Kidney (tissue), 14 donors: ENCODE measurements around the gene CFAP20DC. TPM values are rescaled to one million over a fixed set of nuclear protein-coding genes. Genes with fewer than 3 reads are reported as not detected.
"Not testable (repeated sequence)": the region's sequence is repeated elsewhere in the genome, so short reads cannot be mapped to it uniquely, and the experiment has no call there.

Source experiments
- DNase-seq, 5 donors: peaks; one replicate each; pipeline ENCODE4 v3.0.0-alpha.2; 2013 to 2020
- FAIRE-seq: peaks from 2 replicates; lab custom pipeline; 2012; peaks lifted over from hg19 to GRCh38; lab: Jason Lieb, UNC
- H3K27ac ChIP-seq, 2 donors: one replicate each; pipeline ENCODE4 v1.7.0; 2013; ENCODE audit warnings: low read depth in 2 of 2, low read length in 2 of 2, inconsistent platforms in 1 of 2
- H3K27me3 ChIP-seq: one replicate; pipeline ENCODE4 v1.7.1; 2013; ENCODE audit warnings: low read length, inconsistent platforms; ENCODE audit not compliant: control insufficient read depth, insufficient read depth
- H3K36me3 ChIP-seq, 3 donors: one replicate each; pipeline versions ENCODE4 v1.7.0 to v1.7.1; 2013; ENCODE audit warnings: low read length in 3 of 3, control low read depth in 1 of 3, inconsistent platforms in 1 of 3; ENCODE audit not compliant: insufficient read depth in 3 of 3, control insufficient read depth in 2 of 3
- H3K4me1 ChIP-seq, 3 donors: one replicate each; pipeline versions ENCODE4 v1.7.0 to v1.7.1; 2013; ENCODE audit warnings: low read length in 3 of 3, inconsistent platforms in 1 of 3, low read depth in 1 of 3; ENCODE audit not compliant: control insufficient read depth in 2 of 3, insufficient read depth in 2 of 3
- H3K4me3 ChIP-seq, 3 donors: one replicate each; pipeline versions ENCODE4 v1.7.0 to v1.8.1; 2013; ENCODE audit warnings: low read length in 3 of 3, control low read depth in 1 of 3, inconsistent platforms in 1 of 3
- H3K9ac ChIP-seq, 3 donors: one replicate each; pipeline versions ENCODE4 v1.7.0 to v1.7.1; 2013; ENCODE audit warnings: low read length in 3 of 3, control low read depth in 1 of 3, inconsistent platforms in 1 of 3
- H3K9me3 ChIP-seq, 3 donors: one replicate each; pipeline versions ENCODE4 v1.7.0 to v1.7.1; 2013; ENCODE audit warnings: low read length in 3 of 3, control low read depth in 1 of 3, inconsistent platforms in 1 of 3; ENCODE audit not compliant: control insufficient read depth in 2 of 3, insufficient read depth in 1 of 3
- CTCF ChIP-seq: IDR thresholded peaks from 3 replicates; pipeline ENCODE4 v1.5.1; 2012; ENCODE audit warnings: mild to moderate bottlenecking, moderate library complexity, borderline replicate concordance; ENCODE audit not compliant: insufficient read depth; ENCODE audit errors: extremely low read depth
- intact Hi-C: fragments of 100-400 bp; cut with DNase I; formaldehyde crosslinking; loops from one replicate; pipeline ENCODE4 v1.11.1; 2022
- polyA plus RNA-seq: library from polyadenylated mRNA; stranded (reverse); fragments of 350-450 nt; fragmentation: Illumina TruSeq; extraction: RNeasy Lipid Tissue Mini Kit (QIAGEN cat#74804); gene quantifications from one replicate; pipeline ENCODE4 v1.2.3, GENCODE V29; 2014; ENCODE audit warnings: low read depth, low replicate concordance; ENCODE audit not compliant: insufficient read depth
- total RNA-seq: library from RNA; stranded (reverse); fragmentation: NEBNext Ultra II Directional; extraction: Animal tissue kit (Norgen Biotek cat#: 25700); gene quantifications from one replicate; pipeline ENCODE4 v1.2.1, GENCODE V29; 2021
- donor health status: control.
- donor health status: control.
- donor health status: control.
- donor health status: control.
- donor health status: control.
- donor health status: DM: yes; HTN: yes; CAD: no.
- donor health status: Normal renal cell carcinoma (clear cell type).

Gene CFAP20DC
- total and polyA plus RNA-seq, 2 donors from 2014 or later: 0.73 to 3.2 TPM

DNA sequence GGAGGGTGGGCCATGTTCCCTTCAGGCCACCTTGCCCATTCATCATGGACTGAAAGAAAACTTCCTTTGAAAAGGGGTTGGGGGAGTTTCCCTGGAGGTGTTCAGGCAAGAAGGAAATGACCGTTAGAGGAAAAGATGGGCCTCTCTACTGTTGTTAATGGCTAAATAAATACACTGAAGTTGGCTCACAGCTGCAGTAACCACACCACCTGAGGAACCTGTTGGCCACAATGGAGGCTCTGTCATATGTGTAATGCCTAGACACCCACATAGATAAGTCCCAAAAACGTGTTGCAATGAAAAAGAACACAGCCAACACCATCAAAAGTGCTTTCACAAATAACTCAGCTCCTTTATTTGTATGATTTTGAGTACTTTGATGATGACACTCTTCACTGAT lies 345.1 kb downstream of the CFAP20DC start:
- Histone ChIP-seq H3K4me1 (peaks cover 0 to 2% (median 0%) of the 10 kb centered on the region in 3 donors), H3K36me3 (no peaks in the 10 kb centered on the region), H3K27ac (no peak overlapping the region), H3K4me3 (no peak overlapping the region), H3K9me3 (no peaks in the 10 kb centered on the region), H3K9ac (no peak overlapping the region), H3K27me3 (no peaks in the 10 kb centered on the region)
- DNase-seq (no peak), FAIRE-seq (no peak)
- TF ChIP-seq CTCF: no peak
- intact Hi-C loops: no loop called here

DNA sequence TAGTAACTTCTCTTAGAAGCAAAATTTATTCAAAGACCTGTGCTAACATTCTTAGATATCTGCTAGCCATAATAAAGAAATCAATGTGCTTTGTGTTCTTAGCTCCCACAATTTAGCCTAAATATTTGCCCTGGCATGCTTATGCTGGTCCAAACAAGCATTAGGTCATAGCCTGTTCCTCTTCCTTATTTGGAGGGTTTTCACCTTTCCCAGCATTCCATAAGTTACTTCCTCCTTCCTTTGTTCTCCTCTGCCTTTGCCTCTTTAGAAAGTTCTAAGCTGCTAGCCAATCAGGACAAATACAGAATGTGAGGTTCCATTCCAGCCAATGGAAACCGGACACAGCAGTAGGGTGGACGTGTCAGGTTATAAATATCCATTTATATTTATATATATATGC lies 345.5 kb downstream of the CFAP20DC start:
- H3K36me3 ChIP-seq, intact Hi-C loops, FAIRE-seq, DNase-seq, H3K9me3 ChIP-seq, H3K27ac ChIP-seq, H3K4me3 ChIP-seq, H3K4me1 ChIP-seq, H3K27me3 ChIP-seq, H3K9ac ChIP-seq: not testable (repeated sequence)

GRCh38 chr3:58698246-58698645 lies 351.6 kb downstream of the CFAP20DC start:
- no peak for DNase-seq
- Histone ChIP-seq H3K27me3 (no peaks in the 10 kb centered on the region), H3K9me3 (no peaks in the 10 kb centered on the region), H3K4me3 (no peak overlapping the region), H3K4me1 (peaks cover 0 to 14% (median 0%) of the 10 kb centered on the region in 3 donors), H3K9ac (no peak overlapping the region), H3K27ac (no peak overlapping the region), H3K36me3 (no peaks in the 10 kb centered on the region)
- intact Hi-C loops: no loop called here
- no peak for TF ChIP-seq CTCF
- FAIRE-seq: no peak

- FAIRE-seq (no peak), DNase-seq (no peak)
- no peak overlapping the region for H3K9ac ChIP-seq
- no peaks in the 10 kb centered on the region for H3K36me3 ChIP-seq
- peaks cover 0 to 14% (median 0%) of the 10 kb centered on the region in 3 donors for H3K4me1 ChIP-seq
- TF ChIP-seq CTCF: no peak
- intact Hi-C loops: no loop called here
- H3K9me3 ChIP-seq: no peaks in the 10 kb centered on the region
- no peak overlapping the region for H3K4me3 ChIP-seq
- H3K27ac ChIP-seq: no peak overlapping the region
- H3K27me3 ChIP-seq: no peaks in the 10 kb centered on the region
These were observed 352.3 kb downstream of the CFAP20DC start for GRCh38 chr3:58697561-58697960.

DNA sequence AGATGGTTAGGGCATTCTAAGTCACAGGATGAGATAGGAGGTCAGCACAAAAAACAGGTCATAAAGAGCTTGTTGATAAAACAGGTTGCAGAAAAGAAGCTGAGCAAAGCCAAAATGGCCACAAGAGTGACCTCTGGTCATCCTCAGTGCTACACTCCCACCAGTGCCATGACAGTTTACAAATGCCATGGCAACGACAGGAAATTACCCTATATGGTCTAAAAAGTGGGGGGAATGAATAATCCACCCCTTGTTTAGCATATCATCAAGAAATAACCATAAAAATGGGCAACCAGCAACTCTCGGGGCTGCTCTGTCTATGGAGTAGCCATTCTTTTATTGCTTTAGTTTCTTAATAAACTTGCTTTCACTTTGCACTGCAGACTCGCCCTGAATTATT lies 353.0 kb downstream of the CFAP20DC start:
- H3K4me3 ChIP-seq, H3K27ac ChIP-seq, H3K9ac ChIP-seq, H3K36me3 ChIP-seq, H3K9me3 ChIP-seq, FAIRE-seq, H3K27me3 ChIP-seq, DNase-seq, intact Hi-C loops: not testable (repeated sequence)
- peaks cover 0 to 14% (median 0%) of the 10 kb centered on the region in 3 donors for H3K4me1 ChIP-seq
